Liver (tissue), 3 donors: Measurements from ENCODE around the gene RSBN1L.

Experiments
- EGR1 ChIP-seq, 2 donors: IDR thresholded peaks; 2 replicates each; pipeline ENCODE4 v1.6.1; 2016 to 2018; ENCODE audit warnings: antibody characterized with exemption in 2 of 2, low read depth in 2 of 2
- FOXA1 ChIP-seq: IDR thresholded peaks from 2 replicates; pipeline ENCODE4 v1.6.1; 2016; ENCODE audit warnings: antibody characterized with exemption
- GABPA ChIP-seq, 2 donors: IDR thresholded peaks in 1 of 2; conservative IDR thresholded peaks in 1 of 2; 2 replicates each; pipeline ENCODE4 v1.6.1; 2016; ENCODE audit warnings: antibody characterized with exemption in 2 of 2, mild to moderate bottlenecking in 1 of 2, moderate library complexity in 1 of 2
- NR2F2 ChIP-seq: IDR thresholded peaks from 2 replicates; pipeline ENCODE4 v1.6.1; 2016; ENCODE audit warnings: antibody characterized with exemption
- RAD21 ChIP-seq, 2 donors: IDR thresholded peaks; 2 replicates each; pipeline ENCODE4 v1.6.1; 2016; ENCODE audit warnings: antibody characterized with exemption in 2 of 2, mild to moderate bottlenecking in 2 of 2
- RXRA ChIP-seq, 2 donors: IDR thresholded peaks; 2 replicates each; pipeline ENCODE4 v1.6.1; 2017 to 2018; ENCODE audit warnings: antibody characterized with exemption in 2 of 2, mild to moderate bottlenecking in 1 of 2
- TAF1 ChIP-seq: conservative IDR thresholded peaks from 2 replicates; pipeline ENCODE4 v1.6.1; 2016; ENCODE audit warnings: antibody characterized with exemption, mild to moderate bottlenecking
- TF ChIP-seq, protein P1 (sequence below): fragments of 150-350 bp; IDR thresholded peaks from 2 replicates; pipeline ENCODE4 v1.5.1; 2017; ENCODE audit warnings: improper control_type of control experiment, low read depth, low read length; ENCODE audit not compliant: missing input control
- donor health status: healthy.
- donor health status: healthy.

DNA sequence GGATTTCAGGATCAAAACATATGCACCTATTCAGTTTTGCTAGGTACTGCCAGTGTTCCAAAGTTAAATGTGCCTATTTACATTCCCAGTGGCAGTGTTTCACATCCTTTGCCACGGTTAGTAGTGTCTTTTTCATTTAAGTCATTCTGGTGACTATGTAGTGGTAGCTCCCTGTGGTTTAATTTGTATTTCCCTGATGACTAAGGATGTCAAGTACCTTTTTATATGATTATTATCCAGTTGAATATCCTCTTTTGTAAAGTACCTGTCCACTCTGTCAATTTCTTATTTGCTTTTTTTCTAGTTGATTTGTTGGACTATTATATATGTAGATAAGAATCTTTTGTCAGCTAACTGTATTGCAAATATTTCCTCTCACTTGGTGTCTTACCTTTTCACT, 56.9 kb downstream of the RSBN1L start:
- TF ChIP-seq, protein P1, sequence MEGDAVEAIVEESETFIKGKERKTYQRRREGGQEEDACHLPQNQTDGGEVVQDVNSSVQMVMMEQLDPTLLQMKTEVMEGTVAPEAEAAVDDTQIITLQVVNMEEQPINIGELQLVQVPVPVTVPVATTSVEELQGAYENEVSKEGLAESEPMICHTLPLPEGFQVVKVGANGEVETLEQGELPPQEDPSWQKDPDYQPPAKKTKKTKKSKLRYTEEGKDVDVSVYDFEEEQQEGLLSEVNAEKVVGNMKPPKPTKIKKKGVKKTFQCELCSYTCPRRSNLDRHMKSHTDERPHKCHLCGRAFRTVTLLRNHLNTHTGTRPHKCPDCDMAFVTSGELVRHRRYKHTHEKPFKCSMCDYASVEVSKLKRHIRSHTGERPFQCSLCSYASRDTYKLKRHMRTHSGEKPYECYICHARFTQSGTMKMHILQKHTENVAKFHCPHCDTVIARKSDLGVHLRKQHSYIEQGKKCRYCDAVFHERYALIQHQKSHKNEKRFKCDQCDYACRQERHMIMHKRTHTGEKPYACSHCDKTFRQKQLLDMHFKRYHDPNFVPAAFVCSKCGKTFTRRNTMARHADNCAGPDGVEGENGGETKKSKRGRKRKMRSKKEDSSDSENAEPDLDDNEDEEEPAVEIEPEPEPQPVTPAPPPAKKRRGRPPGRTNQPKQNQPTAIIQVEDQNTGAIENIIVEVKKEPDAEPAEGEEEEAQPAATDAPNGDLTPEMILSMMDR = no peak
- TF ChIP-seq GABPA (IDR thresholded peaks at IDR 0.05 in 1 of 2, conservative IDR thresholded peaks at IDR 0.05 in 1 of 2) (no peak), RXRA (IDR thresholded peaks at IDR 0.05) (no peak), RAD21 (IDR thresholded peaks at IDR 0.05) (no peak), TAF1 (no peak), NR2F2 (no peak), FOXA1 (no peak), EGR1 (IDR thresholded peaks at IDR 0.05; ENCODE audit: low read depth in 2 of 2) (no peak)
